H1 (cell line): ENCODE measurements around the gene C6orf163. TPM values are rescaled to one million over a fixed set of nuclear protein-coding genes. Genes with fewer than 3 reads are reported as not detected.

ENCODE experiments used
- CTCF ChIA-PET: fragments of 300-600 bp; sonication (Branson Sonifier 250); formaldehyde crosslinking; loops from one replicate; lab custom pipeline; 2021; ENCODE audit not compliant: partially characterized antibody; lab: Charles Lee
- POLR2A ChIA-PET: fragments of 300-600 bp; sonication (Branson Sonifier 250); formaldehyde crosslinking; loops from one replicate; lab custom pipeline; 2021; ENCODE audit warnings: inconsistent platforms; ENCODE audit not compliant: partially characterized antibody; lab: Charles Lee
- DNase-seq, 2 experiments: peaks; one replicate each; pipeline versions ENCODE4 v3.0.0 to v3.0.0-alpha.2; 2010 to 2022; ENCODE audit warnings: low spot score in 2 of 2, low read depth in 1 of 2, mixed read lengths in 1 of 2
- FAIRE-seq: peaks from 2 replicates; lab custom pipeline; 2011; peaks lifted over from hg19 to GRCh38; lab: Jason Lieb, UNC
- H2AFZ ChIP-seq: 2 replicates; pipeline ENCODE4 v1.8.1; 2012; ENCODE audit warnings: low read length, inconsistent platforms
- H2AK5ac ChIP-seq: 2 replicates; pipeline ENCODE4 v1.6.1; 2013; ENCODE audit warnings: low read depth, low read length
- H2BK120ac ChIP-seq: replicated peaks from 2 replicates; pipeline ENCODE3; 2013; ENCODE audit warnings: low read depth, low read length, inconsistent platforms
- H2BK12ac ChIP-seq: 2 replicates; pipeline ENCODE4 v1.6.1; 2013; ENCODE audit warnings: low read depth, low read length
- H2BK15ac ChIP-seq: 2 replicates; pipeline ENCODE4 v1.6.1; 2013; ENCODE audit warnings: low read length
- H2BK20ac ChIP-seq: 2 replicates; pipeline ENCODE4 v1.6.1; 2013; ENCODE audit warnings: low read length
- H2BK5ac ChIP-seq: 2 replicates; pipeline ENCODE4 v1.6.1; 2013; ENCODE audit warnings: low read depth, low read length
- H3K14ac ChIP-seq: 2 replicates; pipeline ENCODE4 v1.6.1; 2013; ENCODE audit warnings: inconsistent platforms; ENCODE audit not compliant: insufficient read length
- H3K18ac ChIP-seq: 2 replicates; pipeline ENCODE4 v1.6.1; 2013; ENCODE audit warnings: low read length; ENCODE audit errors: extremely low read depth
- H3K23ac ChIP-seq: 2 replicates; pipeline ENCODE4 v1.6.1; 2013; ENCODE audit warnings: inconsistent platforms; ENCODE audit not compliant: insufficient read length
- H3K23me2 ChIP-seq: 2 replicates; pipeline ENCODE4 v1.6.1; 2013; ENCODE audit warnings: low read depth, low read length
- H3K27ac ChIP-seq: 2 replicates; pipeline ENCODE4 v1.6.1; 2011; ENCODE audit warnings: low read depth, low read length, inconsistent platforms
- H3K27me3 ChIP-seq, 4 experiments: replicated peaks in 1 of 4; 1 replicate in 1 of 4; 2 replicates in 3 of 4; pipeline versions ENCODE4 v1.6.1 to v1.8.1; 2011 to 2013; ENCODE audit warnings: low read length in 3 of 4, mild to moderate bottlenecking in 3 of 4, inconsistent platforms in 2 of 4, mixed read lengths in 2 of 4, moderate library complexity in 1 of 4; ENCODE audit not compliant: control insufficient read depth in 3 of 4, insufficient read depth in 3 of 4; ENCODE audit errors: extremely low read depth in 1 of 4
- H3K36me3 ChIP-seq, 4 experiments: 2 replicates each; pipeline versions ENCODE4 v1.6.1 to v1.8.1; 2011 to 2013; ENCODE audit warnings: mild to moderate bottlenecking in 4 of 4, low read length in 3 of 4, moderate library complexity in 2 of 4, control low read depth in 1 of 4, inconsistent platforms in 1 of 4; ENCODE audit not compliant: insufficient read depth in 4 of 4, control insufficient read depth in 2 of 4
- H3K4ac ChIP-seq: replicated peaks from 2 replicates; pipeline ENCODE3; 2013; ENCODE audit warnings: low read length, low read depth, mixed read lengths, inconsistent platforms; ENCODE audit not compliant: insufficient read length
- H3K4me1 ChIP-seq, 4 experiments: replicated peaks in 1 of 4; 1 replicate in 1 of 4; 2 replicates in 3 of 4; pipeline versions ENCODE4 v1.6.1 to v1.8.1; 2011 to 2013; ENCODE audit warnings: low read length in 3 of 4, inconsistent platforms in 2 of 4, mixed read lengths in 1 of 4; ENCODE audit not compliant: insufficient read depth in 4 of 4, control insufficient read depth in 3 of 4
- H3K4me2 ChIP-seq, 2 experiments: 2 replicates each; pipeline versions ENCODE4 v1.6.1 to v1.8.1; 2011 to 2013; ENCODE audit warnings: low read depth in 2 of 2, low read length in 2 of 2, control low read depth in 1 of 2, inconsistent platforms in 1 of 2, mild to moderate bottlenecking in 1 of 2; ENCODE audit not compliant: insufficient read depth in 1 of 2
- H3K4me3 ChIP-seq, 4 experiments: fragments of 200-600, 300-600 bp in 1 of 4; sonication (generic), shearing (Covaris generic), sonication (Bioruptor Twin) in 1 of 4; 2 replicates each; pipeline versions ENCODE4 v1.5.1 to v1.8.1; 2011 to 2016; ENCODE audit warnings: low read length in 4 of 4, low read depth in 3 of 4, control low read depth in 2 of 4, inconsistent platforms in 2 of 4, mild to moderate bottlenecking in 2 of 4, mixed read lengths in 1 of 4, moderate library complexity in 1 of 4; ENCODE audit not compliant: insufficient read depth in 2 of 4; ENCODE audit errors: extremely low read depth in 1 of 4
- H3K56ac ChIP-seq: replicated peaks from 2 replicates; pipeline ENCODE3; 2013; ENCODE audit warnings: low read depth, mild to moderate bottlenecking, mixed read lengths, low read length, inconsistent platforms; ENCODE audit not compliant: insufficient read length
- H3K79me1 ChIP-seq: 2 replicates; pipeline ENCODE4 v1.6.1; 2013; ENCODE audit warnings: low read depth, low read length, control low read depth
- H3K79me2 ChIP-seq, 2 experiments: 2 replicates each; pipeline versions ENCODE4 v1.6.1 to v1.8.1; 2012 to 2013; ENCODE audit warnings: low read length in 2 of 2, mild to moderate bottlenecking in 2 of 2, inconsistent platforms in 1 of 2; ENCODE audit not compliant: insufficient read depth in 2 of 2, control insufficient read depth in 1 of 2
- H3K9ac ChIP-seq, 4 experiments: replicated peaks in 1 of 4; 1 replicate in 1 of 4; 2 replicates in 3 of 4; pipeline versions ENCODE4 v1.6.1 to v1.8.1; 2011 to 2013; ENCODE audit warnings: low read depth in 3 of 4, low read length in 3 of 4, control low read depth in 2 of 4, mild to moderate bottlenecking in 2 of 4, moderate library complexity in 2 of 4, inconsistent platforms in 1 of 4; ENCODE audit errors: extremely low read depth in 1 of 4
- H3K9me3 ChIP-seq, 2 experiments: 2 replicates each; pipeline versions ENCODE4 v1.6.1 to v1.8.1; 2012 to 2013; ENCODE audit warnings: mild to moderate bottlenecking in 2 of 2, moderate library complexity in 2 of 2, control low read depth in 1 of 2, inconsistent platforms in 1 of 2, low read depth in 1 of 2, low read length in 1 of 2, mixed read lengths in 1 of 2; ENCODE audit not compliant: insufficient read depth in 2 of 2
- H4K20me1 ChIP-seq, 2 experiments: replicated peaks in 1 of 2; 2 replicates each; pipeline versions ENCODE3 to v1.8.1; 2011 to 2013; ENCODE audit warnings: inconsistent platforms in 2 of 2, low read length in 2 of 2, mild to moderate bottlenecking in 1 of 2; ENCODE audit not compliant: insufficient read depth in 2 of 2, control insufficient read depth in 1 of 2
- H4K5ac ChIP-seq: 2 replicates; pipeline ENCODE4 v1.6.1; 2013; ENCODE audit warnings: low read length, low read depth, mixed read lengths, inconsistent platforms; ENCODE audit not compliant: insufficient read length
- H4K8ac ChIP-seq: 2 replicates; pipeline ENCODE4 v1.8.0; 2013; ENCODE audit warnings: mild to moderate bottlenecking, moderate library complexity, low read length, inconsistent platforms; ENCODE audit not compliant: insufficient read depth; ENCODE audit errors: extremely low read depth
- H4K91ac ChIP-seq: replicated peaks from 2 replicates; pipeline ENCODE3; 2013; ENCODE audit warnings: low read length, mixed read lengths, inconsistent platforms; ENCODE audit not compliant: insufficient read length
- ATF3 ChIP-seq: IDR thresholded peaks from 2 replicates; pipeline ENCODE4 v1.6.1; 2011; ENCODE audit warnings: low read depth, mild to moderate bottlenecking, low read length; ENCODE audit not compliant: insufficient read depth
- RNF2 ChIP-seq: fragments of 200-900, 300-1000 bp; sonication (generic); IDR thresholded peaks from 2 replicates; pipeline ENCODE4 v1.7.1; 2016; ENCODE audit warnings: borderline replicate concordance, low read depth, mild to moderate bottlenecking, antibody characterized with exemption, low read length; ENCODE audit not compliant: poor library complexity, severe bottlenecking; ENCODE audit errors: missing control alignments
- SP1 ChIP-seq: IDR thresholded peaks from 2 replicates; pipeline ENCODE4 v1.6.1; 2011; ENCODE audit warnings: low read depth, low read length
- YY1 ChIP-seq: IDR thresholded peaks from 2 replicates; pipeline ENCODE4 v1.6.1; 2011; ENCODE audit warnings: low read depth, mild to moderate bottlenecking, low read length
- WGBS, 2 experiments: shearing (Covaris generic) in 1 of 2; methylation state at CpG; one replicate each; pipeline versions ENCODE4 v1.1.6 to v1.1.7; 2013 to 2015; ENCODE audit warnings: low lambda C conversion rate in 2 of 2, mixed read lengths in 2 of 2, inconsistent platforms in 1 of 2, low coverage in 1 of 2, missing lambda C conversion rate in 1 of 2; ENCODE audit not compliant: insufficient replicate concordance in 2 of 2, insufficient coverage in 1 of 2, insufficient read length in 1 of 2; ENCODE audit errors: extremely low coverage in 1 of 2, missing lambda C conversion rate in 1 of 2; 5-methylcytosine and 5-hydroxymethylcytosine counted together
- polyA plus RNA-seq, 7 experiments: library from polyadenylated mRNA; depleted of rRNA in 3 of 7; stranded (reverse) in 5 of 7; unstranded in 2 of 7; fragments of >200 nt in 5 of 7; fragments of 200-250 nt in 2 of 7; gene quantifications; 1 replicate in 5 of 7; 2 replicates in 1 of 7; 4 replicates in 1 of 7; pipeline versions ENCODE4 v1.2.1 to v1.2.3, GENCODE V29; 2011 to 2013; ENCODE audit warnings: missing spikeins in 2 of 7, mixed read lengths in 2 of 7
- total RNA-seq: library from RNA; stranded (reverse); fragmentation: NEBNext Ultra II Directional; extraction: Animal tissue kit (Norgen Biotek cat#: 25700); gene quantifications from 2 replicates; pipeline ENCODE4 v1.2.1, GENCODE V29; 2021

The C6orf163 gene
- total and polyA plus RNA-seq, 2 of the 8 experiments (the other 6 are each of a cell fraction or from before 2014, with no cell fraction given) = 0.36 to 1.5 TPM

- FAIRE-seq (no peak), DNase-seq (no peak)
- no peak overlapping the region for H3K4ac ChIP-seq
- no peak overlapping the region for H2BK15ac ChIP-seq
- no peak overlapping the region for H2BK5ac ChIP-seq
- H3K79me1 ChIP-seq = no peaks in the 10 kb centered on the region
- H3K9me3 ChIP-seq = no peaks in the 10 kb centered on the region
- no peak overlapping the region for H3K56ac ChIP-seq
- TF ChIP-seq YY1 (no peak), SP1 (no peak), ATF3 (no peak), RNF2 (no peak)
- peaks cover 0 to 5% (median 0%) of the 10 kb centered on the region in 4 experiments; a peak in 3 of 7 replicates for H3K4me1 ChIP-seq
- no peaks in the 10 kb centered on the region; a peak in 1 of 8 replicates for H3K36me3 ChIP-seq
- POLR2A ChIA-PET = interaction anchor here (1.7 kb wide), 1 partner anchor 11 kb away, joined by 6 read pairs; the partner anchor contains the start of gene GJB7
- H3K14ac ChIP-seq = no peak overlapping the region
- CTCF ChIA-PET = interaction anchor here (1.2 to 1.9 kb wide), 2 partner anchors 50 to 51 kb away, joined by 4 to 5 read pairs; no protein-coding TSS in a partner anchor
- no peak overlapping the region for H2BK20ac ChIP-seq
- no peak overlapping the region for H2BK120ac ChIP-seq
- 88% methylated on average over 4 of the region's 4 CpGs; no CpG with 5 or more reads in 1 of the 2 experiments for WGBS, 2 experiments
- H3K23me2 ChIP-seq = no peaks in the 10 kb centered on the region
- no peaks in the 10 kb centered on the region; a peak in 1 of 4 replicates for H3K79me2 ChIP-seq
- H3K18ac ChIP-seq = no peak overlapping the region
- H3K27me3 ChIP-seq = no peaks in the 10 kb centered on the region
- H4K5ac ChIP-seq = no peak overlapping the region
- no peak overlapping the region for H2AK5ac ChIP-seq
- no peak overlapping the region for H2AFZ ChIP-seq
- H3K4me3 ChIP-seq = no peak overlapping the region
- no peak overlapping the region for H3K23ac ChIP-seq
- no peaks in the 10 kb centered on the region for H4K20me1 ChIP-seq
- no peak overlapping the region for H4K91ac ChIP-seq
- no peak overlapping the region for H3K27ac ChIP-seq
- no peak overlapping the region for H3K4me2 ChIP-seq
- H4K8ac ChIP-seq = no peak overlapping the region
- no peak overlapping the region for H2BK12ac ChIP-seq
- no peak overlapping the region for H3K9ac ChIP-seq
These were observed 4.4 kb upstream of the C6orf163 start for GRCh38 chr6:87340230-87340629.
